Measurements from ENCODE around the gene QKI. TPM values are rescaled to one million over a fixed set of nuclear protein-coding genes. Genes with fewer than 3 reads are reported as not detected.

The QKI gene
- total and polyA plus RNA-seq, 2 of the 8 experiments (the other 6 are each of a cell fraction or from before 2014, with no cell fraction given), result 181 to 183 TPM

DNA sequence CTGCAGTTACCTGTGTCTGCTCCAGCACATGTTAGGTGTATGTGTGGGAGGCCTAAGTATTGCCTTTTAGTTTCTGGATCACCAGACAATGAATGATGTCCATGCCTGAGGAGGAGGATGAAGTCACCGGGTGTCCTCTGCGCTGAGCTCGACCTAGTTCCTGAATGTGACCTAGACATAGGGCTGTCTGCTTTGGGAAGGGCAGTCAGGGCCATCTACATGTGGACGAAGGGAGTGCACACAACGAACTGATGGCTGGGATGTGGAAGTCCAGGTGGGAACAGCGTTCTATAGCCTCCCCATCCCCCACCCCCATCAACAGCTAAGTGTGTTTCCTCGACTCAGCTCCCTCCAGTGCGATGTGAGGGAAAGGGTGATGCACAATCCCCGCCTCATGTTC lies 186.3 kb downstream of the QKI start (continued):
- TF ChIP-seq, protein P1, sequence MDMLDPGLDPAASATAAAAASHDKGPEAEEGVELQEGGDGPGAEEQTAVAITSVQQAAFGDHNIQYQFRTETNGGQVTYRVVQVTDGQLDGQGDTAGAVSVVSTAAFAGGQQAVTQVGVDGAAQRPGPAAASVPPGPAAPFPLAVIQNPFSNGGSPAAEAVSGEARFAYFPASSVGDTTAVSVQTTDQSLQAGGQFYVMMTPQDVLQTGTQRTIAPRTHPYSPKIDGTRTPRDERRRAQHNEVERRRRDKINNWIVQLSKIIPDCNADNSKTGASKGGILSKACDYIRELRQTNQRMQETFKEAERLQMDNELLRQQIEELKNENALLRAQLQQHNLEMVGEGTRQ (IDR thresholded peaks at IDR 0.05; ENCODE audit: low read length), result no peak
